ENCODE measurements around the gene ZBTB7C. TPM values are rescaled to one million over a fixed set of nuclear protein-coding genes. Genes with fewer than 3 reads are reported as not detected.

ZBTB7C gene
- total and polyA plus RNA-seq, 9 of the 15 experiments (the other 6 are each of a cell fraction or from before 2014, with no cell fraction given) = not detected

GRCh38 chr18:48436907-48437306 lies 27.7 kb upstream of the ZBTB7C start (continued):
- no peak for TF ChIP-seq SIX5 (IDR thresholded peaks at IDR 0.05; ENCODE audit: borderline replicate concordance in 1 of 2, insufficient read depth in 1 of 2, low read depth in 1 of 2, low read length in 2 of 2)
- no peak for TF ChIP-seq NFXL1 (CRISPR knock-in tag; IDR thresholded peaks at IDR 0.05)
- TF ChIP-seq ASH1L (IDR thresholded peaks at IDR 0.05; ENCODE audit: borderline replicate concordance, low read depth, partially characterized antibody) = no peak
- TF ChIP-seq KAT8 (IDR thresholded peaks at IDR 0.05; ENCODE audit: low read depth) = no peak
- TF ChIP-seq DLX4 (CRISPR knock-in tag; IDR thresholded peaks at IDR 0.05) = no peak
- no peak for TF ChIP-seq BCOR (IDR thresholded peaks at IDR 0.05)
- no peak for TF ChIP-seq THRA (IDR thresholded peaks at IDR 0.05)
- TF ChIP-seq, protein P1, sequence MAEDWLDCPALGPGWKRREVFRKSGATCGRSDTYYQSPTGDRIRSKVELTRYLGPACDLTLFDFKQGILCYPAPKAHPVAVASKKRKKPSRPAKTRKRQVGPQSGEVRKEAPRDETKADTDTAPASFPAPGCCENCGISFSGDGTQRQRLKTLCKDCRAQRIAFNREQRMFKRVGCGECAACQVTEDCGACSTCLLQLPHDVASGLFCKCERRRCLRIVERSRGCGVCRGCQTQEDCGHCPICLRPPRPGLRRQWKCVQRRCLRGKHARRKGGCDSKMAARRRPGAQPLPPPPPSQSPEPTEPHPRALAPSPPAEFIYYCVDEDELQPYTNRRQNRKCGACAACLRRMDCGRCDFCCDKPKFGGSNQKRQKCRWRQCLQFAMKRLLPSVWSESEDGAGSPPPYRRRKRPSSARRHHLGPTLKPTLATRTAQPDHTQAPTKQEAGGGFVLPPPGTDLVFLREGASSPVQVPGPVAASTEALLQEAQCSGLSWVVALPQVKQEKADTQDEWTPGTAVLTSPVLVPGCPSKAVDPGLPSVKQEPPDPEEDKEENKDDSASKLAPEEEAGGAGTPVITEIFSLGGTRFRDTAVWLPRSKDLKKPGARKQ (CRISPR knock-in tag; IDR thresholded peaks at IDR 0.05) = no peak
- no peak for TF ChIP-seq ZFPM2 (CRISPR knock-in tag; IDR thresholded peaks at IDR 0.05)

Measured in K562 (cell line).